Measurements from ENCODE around the gene GMDS. TPM values are rescaled to one million over a fixed set of nuclear protein-coding genes. Genes with fewer than 3 reads are reported as not detected.

Gene GMDS
- total and polyA plus RNA-seq, 2 experiments from 2014 or later, result 3.0 to 12.6 TPM

- Histone ChIP-seq H3K27ac (no peak overlapping the region), H3K9ac (no peak overlapping the region), H3K9me2 (ENCODE audit: insufficient read depth) (no peaks in the 10 kb centered on the region), H3K4me3 (no peak overlapping the region), H3K27me3 (replicated peaks; ENCODE audit: insufficient read depth) (peaks cover 52% of the 10 kb centered on the region), H3K36me3 (ENCODE audit: low read depth) (no peaks in the 10 kb centered on the region), H3K79me2 (ENCODE audit: insufficient read depth) (no peaks in the 10 kb centered on the region), H3K4me2 (ENCODE audit: unreplicated experiment) (no peak overlapping the region), H3K4me1 (ENCODE audit: insufficient read depth) (no peaks in the 10 kb centered on the region), H3F3A (ENCODE audit: insufficient read depth) (no peaks in the 10 kb centered on the region), H2AFZ (no peak overlapping the region), H4K20me1 (ENCODE audit: insufficient read depth) (no peaks in the 10 kb centered on the region), H3K9me3 (ENCODE audit: low read depth) (no peaks in the 10 kb centered on the region)
- in situ Hi-C loops (cut with MboI), result loop anchor here (25.0 kb wide), 1 partner anchor 1049 kb away; no protein-coding TSS in a partner anchor
- 72% methylated on average over 12 of the region's 12 CpGs for WGBS, 2 experiments (ENCODE audit: low coverage in 1 of 2, low lambda C conversion rate in 2 of 2, missing lambda C conversion rate in 2 of 2)
- TF ChIP-seq EZH2phosphoT487 (IDR thresholded peaks at IDR 0.05; ENCODE audit: insufficient read depth, low read depth), result no peak
- TF ChIP-seq EZH2 (IDR thresholded peaks at IDR 0.05; ENCODE audit: insufficient read depth, poor library complexity, severe bottlenecking), result no peak
- DNase-seq, result no peak
Measured at GRCh38 chr6:1587977-1588376, 657.4 kb downstream of the GMDS start.

- Histone ChIP-seq H3F3A (ENCODE audit: insufficient read depth) (no peaks in the 10 kb centered on the region), H2AFZ (no peak overlapping the region), H3K79me2 (ENCODE audit: insufficient read depth) (no peaks in the 10 kb centered on the region), H3K27ac (no peak overlapping the region), H3K4me3 (no peak overlapping the region), H3K9ac (no peak overlapping the region), H4K20me1 (ENCODE audit: insufficient read depth) (no peaks in the 10 kb centered on the region), H3K9me2 (ENCODE audit: insufficient read depth) (no peaks in the 10 kb centered on the region), H3K4me1 (ENCODE audit: insufficient read depth) (no peaks in the 10 kb centered on the region), H3K27me3 (replicated peaks; ENCODE audit: insufficient read depth) (peaks cover 52% of the 10 kb centered on the region), H3K9me3 (ENCODE audit: low read depth) (no peaks in the 10 kb centered on the region), H3K4me2 (ENCODE audit: unreplicated experiment) (no peak overlapping the region), H3K36me3 (ENCODE audit: low read depth) (no peaks in the 10 kb centered on the region)
- 69 to 79% methylated on average over 7 of the region's 7 CpGs for WGBS, 2 experiments (ENCODE audit: low coverage in 1 of 2, low lambda C conversion rate in 2 of 2, missing lambda C conversion rate in 2 of 2)
- no peak for DNase-seq
- in situ Hi-C loops (cut with MboI), result loop anchor here (25.0 kb wide), 1 partner anchor 1050 kb away; no protein-coding TSS in a partner anchor
- TF ChIP-seq EZH2phosphoT487 (IDR thresholded peaks at IDR 0.05; ENCODE audit: insufficient read depth, low read depth) (no peak), EZH2 (IDR thresholded peaks at IDR 0.05; ENCODE audit: insufficient read depth, poor library complexity, severe bottlenecking) (no peak)
Measured at GRCh38 chr6:1587546-1587945, 657.9 kb downstream of the GMDS start.

GRCh38 chr6:1586861-1587450 is 658.4 kb downstream of the GMDS start:
- in situ Hi-C loops (cut with MboI), result loop anchor here (25.0 kb wide), 1 partner anchor 1050 kb away; no protein-coding TSS in a partner anchor
- Histone ChIP-seq H3K4me3 (no peak overlapping the region), H3K9ac (no peak overlapping the region), H3K79me2 (ENCODE audit: insufficient read depth) (no peaks in the 10 kb centered on the region), H3K4me1 (ENCODE audit: insufficient read depth) (no peaks in the 10 kb centered on the region), H4K20me1 (ENCODE audit: insufficient read depth) (no peaks in the 10 kb centered on the region), H3K27ac (no peak overlapping the region), H3F3A (ENCODE audit: insufficient read depth) (no peaks in the 10 kb centered on the region), H3K36me3 (ENCODE audit: low read depth) (no peaks in the 10 kb centered on the region), H3K9me3 (ENCODE audit: low read depth) (no peaks in the 10 kb centered on the region), H2AFZ (no peak overlapping the region), H3K4me2 (ENCODE audit: unreplicated experiment) (no peak overlapping the region), H3K27me3 (replicated peaks; ENCODE audit: insufficient read depth) (peaks cover 52% of the 10 kb centered on the region), H3K9me2 (ENCODE audit: insufficient read depth) (no peaks in the 10 kb centered on the region)
- DNase-seq, result no peak
- TF ChIP-seq EZH2phosphoT487 (IDR thresholded peaks at IDR 0.05; ENCODE audit: insufficient read depth, low read depth) (no peak), EZH2 (IDR thresholded peaks at IDR 0.05; ENCODE audit: insufficient read depth, poor library complexity, severe bottlenecking) (no peak)
- WGBS, 2 experiments (ENCODE audit: low coverage in 1 of 2, low lambda C conversion rate in 2 of 2, missing lambda C conversion rate in 2 of 2), result 65 to 81% methylated on average over 5 of the region's 5 CpGs

GRCh38 chr6:1586256-1586655 is 659.1 kb downstream of the GMDS start:
- no peak overlapping the region for H2AFZ ChIP-seq
- in situ Hi-C loops (cut with MboI), result loop anchor here (25.0 kb wide), 1 partner anchor 1051 kb away; no protein-coding TSS in a partner anchor
- no peaks in the 10 kb centered on the region for H3F3A ChIP-seq (ENCODE audit: insufficient read depth)
- no peak overlapping the region for H3K4me3 ChIP-seq
- H3K36me3 ChIP-seq (ENCODE audit: low read depth), result no peaks in the 10 kb centered on the region
- H3K27ac ChIP-seq, result no peak overlapping the region
- no peaks in the 10 kb centered on the region for H4K20me1 ChIP-seq (ENCODE audit: insufficient read depth)
- no peak for TF ChIP-seq EZH2phosphoT487 (IDR thresholded peaks at IDR 0.05; ENCODE audit: insufficient read depth, low read depth)
- TF ChIP-seq EZH2 (IDR thresholded peaks at IDR 0.05; ENCODE audit: insufficient read depth, poor library complexity, severe bottlenecking), result no peak
- H3K4me2 ChIP-seq (ENCODE audit: unreplicated experiment), result no peak overlapping the region
- no peak for DNase-seq
- no peaks in the 10 kb centered on the region for H3K9me2 ChIP-seq (ENCODE audit: insufficient read depth)
- H3K4me1 ChIP-seq (ENCODE audit: insufficient read depth), result no peaks in the 10 kb centered on the region
- 69 to 75% methylated on average over 6 to 7 of the region's 7 CpGs for WGBS, 2 experiments (ENCODE audit: low coverage in 1 of 2, low lambda C conversion rate in 2 of 2, missing lambda C conversion rate in 2 of 2)
- no peak overlapping the region for H3K9ac ChIP-seq
- H3K79me2 ChIP-seq (ENCODE audit: insufficient read depth), result no peaks in the 10 kb centered on the region
- no peaks in the 10 kb centered on the region for H3K9me3 ChIP-seq (ENCODE audit: low read depth)
- H3K27me3 ChIP-seq (replicated peaks; ENCODE audit: insufficient read depth), result peaks cover 46% of the 10 kb centered on the region
